HepG2 (cell line): Measurements from ENCODE around the gene RAD54L. TPM values are rescaled to one million over a fixed set of nuclear protein-coding genes. Genes with fewer than 3 reads are reported as not detected.

Source experiments
- CAMTA2 ChIP-seq: sonication (generic); formaldehyde crosslinking; IDR thresholded peaks from 2 replicates; pipeline ENCODE4 v1.4.0; 2020; ENCODE audit warnings: mild to moderate bottlenecking, missing genetic modification reagents, borderline replicate concordance
- CBFB ChIP-seq: sonication (generic); formaldehyde crosslinking; IDR thresholded peaks from 2 replicates; pipeline ENCODE4 v1.4.0; 2020; ENCODE audit warnings: missing genetic modification reagents
- ETV6 ChIP-seq: sonication (generic); formaldehyde crosslinking; conservative IDR thresholded peaks from 2 replicates; pipeline ENCODE4 v1.4.0; 2020; ENCODE audit warnings: missing genetic modification reagents
- SMAD9 ChIP-seq: sonication (generic); formaldehyde crosslinking; IDR thresholded peaks from 2 replicates; pipeline ENCODE4 v1.5.1; 2020; ENCODE audit warnings: mild to moderate bottlenecking, missing genetic modification reagents
- SYNCRIP ChIP-seq: fragments of 200-400 bp; formaldehyde crosslinking; IDR thresholded peaks from 2 replicates; pipeline ENCODE4 v1.6.1; 2018; ENCODE audit warnings: mild to moderate bottlenecking, low read depth, low read length; ENCODE audit not compliant: insufficient read depth
- YEATS4 ChIP-seq: sonication (generic); formaldehyde crosslinking; IDR thresholded peaks from 2 replicates; pipeline ENCODE4 v1.4.0; 2020; ENCODE audit warnings: missing genetic modification reagents, borderline replicate concordance
- ZFAT ChIP-seq: sonication (generic); formaldehyde crosslinking; conservative IDR thresholded peaks from 2 replicates; pipeline ENCODE4 v1.8.1; 2023; ENCODE audit warnings: missing genetic modification reagents, inconsistent platforms
- ZFP62 ChIP-seq: sonication (generic); formaldehyde crosslinking; IDR thresholded peaks from 2 replicates; pipeline ENCODE4 v1.4.0; 2020; ENCODE audit warnings: missing genetic modification reagents
- ZFY ChIP-seq: sonication (generic); formaldehyde crosslinking; IDR thresholded peaks from 2 replicates; pipeline ENCODE4 v1.4.0; 2020; ENCODE audit warnings: missing genetic modification reagents
- ZNF235 ChIP-seq: sonication (generic); formaldehyde crosslinking; IDR thresholded peaks from 2 replicates; pipeline ENCODE4 v1.8.1; 2023; ENCODE audit warnings: mild to moderate bottlenecking, missing genetic modification reagents, borderline replicate concordance
- ZNF251 ChIP-seq: sonication (generic); formaldehyde crosslinking; IDR thresholded peaks from 2 replicates; pipeline ENCODE4 v1.9.0; 2021; ENCODE audit warnings: mild to moderate bottlenecking, missing genetic modification reagents
- ZNF530 ChIP-seq: sonication (generic); formaldehyde crosslinking; IDR thresholded peaks from 2 replicates; pipeline ENCODE4 v1.5.0; 2020; ENCODE audit warnings: low read depth, mild to moderate bottlenecking, missing genetic modification reagents
- ZNF562 ChIP-seq: sonication (generic); formaldehyde crosslinking; IDR thresholded peaks from 2 replicates; pipeline ENCODE4 v1.8.0; 2022; ENCODE audit warnings: missing genetic modification reagents, borderline replicate concordance
- ZNF570 ChIP-seq: sonication (generic); formaldehyde crosslinking; IDR thresholded peaks from 2 replicates; pipeline ENCODE4 v1.4.0; 2020; ENCODE audit warnings: mild to moderate bottlenecking, missing genetic modification reagents, borderline replicate concordance
- ZNF589 ChIP-seq: sonication (generic); formaldehyde crosslinking; conservative IDR thresholded peaks from 2 replicates; pipeline ENCODE4 v1.8.0; 2022; ENCODE audit warnings: mild to moderate bottlenecking, moderate library complexity, missing genetic modification reagents
- ZNF703 ChIP-seq: sonication (generic); formaldehyde crosslinking; IDR thresholded peaks from 2 replicates; pipeline ENCODE4 v1.5.1; 2020; ENCODE audit warnings: missing genetic modification reagents, mild to moderate bottlenecking, moderate library complexity, borderline replicate concordance
- ZNF737 ChIP-seq: sonication (generic); formaldehyde crosslinking; IDR thresholded peaks from 2 replicates; pipeline ENCODE4 v1.5.0; 2020; ENCODE audit warnings: missing genetic modification reagents, mild to moderate bottlenecking, borderline replicate concordance
- ZNF768 ChIP-seq: sonication (generic); formaldehyde crosslinking; IDR thresholded peaks from 2 replicates; pipeline ENCODE4 v1.4.0; 2020; ENCODE audit warnings: missing genetic modification reagents
- ZNF883 ChIP-seq: sonication (generic); formaldehyde crosslinking; IDR thresholded peaks from 2 replicates; pipeline ENCODE4 v1.5.1; 2020; ENCODE audit warnings: mild to moderate bottlenecking, missing genetic modification reagents; ENCODE audit errors: not compliant biosample characterization
- ZSCAN12 ChIP-seq: sonication (generic); formaldehyde crosslinking; IDR thresholded peaks from 2 replicates; pipeline ENCODE4 v1.9.0; 2021; ENCODE audit warnings: mild to moderate bottlenecking, missing genetic modification reagents
- ZZZ3 ChIP-seq: sonication (generic); formaldehyde crosslinking; IDR thresholded peaks from 2 replicates; pipeline ENCODE4 v1.4.0; 2020; ENCODE audit warnings: missing genetic modification reagents, mild to moderate bottlenecking, borderline replicate concordance
- polyA plus RNA-seq, 8 experiments: library from polyadenylated mRNA; depleted of rRNA in 3 of 8; stranded (reverse) in 7 of 8; unstranded in 1 of 8; fragments of >200 nt; fragmentation: Illumina TruSeq in 4 of 8; extraction: Trizol in 4 of 8; gene quantifications; 2 replicates each; pipeline versions ENCODE4 v1.2.1 to v1.2.3, GENCODE V29; 2011 to 2016; ENCODE audit warnings: low read depth in 4 of 8, missing spikeins in 1 of 8, mixed read lengths in 1 of 8; ENCODE audit not compliant: insufficient read depth in 1 of 8
- total RNA-seq, 5 experiments: library from RNA; depleted of rRNA; stranded (reverse); fragments of >200 nt; fragmentation: Illumina TruSeq; extraction: Trizol; gene quantifications; 2 replicates each; pipeline ENCODE4 v1.2.3, GENCODE V29; 2016; ENCODE audit warnings: low read depth in 1 of 5
- TF ChIP-seq, protein P1 (sequence below): sonication (generic); formaldehyde crosslinking; IDR thresholded peaks from 2 replicates; pipeline ENCODE4 v1.8.0; 2022; ENCODE audit warnings: missing genetic modification reagents, mild to moderate bottlenecking, inconsistent platforms, borderline replicate concordance
- TF ChIP-seq, protein P2 (sequence below): IDR thresholded peaks from 2 replicates; pipeline ENCODE4 v1.6.1; 2016; ENCODE audit warnings: low read depth, missing genetic modification reagents, missing compliant biosample characterization
- TF ChIP-seq, protein P3 (sequence below): sonication (generic); formaldehyde crosslinking; IDR thresholded peaks from 2 replicates; pipeline ENCODE4 v1.5.0; 2020; ENCODE audit warnings: missing genetic modification reagents

The RAD54L gene
- total and polyA plus RNA-seq, 2 of the 13 experiments (the other 11 are each of a cell fraction or from before 2014, with no cell fraction given) = 10.2 to 30.0 TPM

DNA sequence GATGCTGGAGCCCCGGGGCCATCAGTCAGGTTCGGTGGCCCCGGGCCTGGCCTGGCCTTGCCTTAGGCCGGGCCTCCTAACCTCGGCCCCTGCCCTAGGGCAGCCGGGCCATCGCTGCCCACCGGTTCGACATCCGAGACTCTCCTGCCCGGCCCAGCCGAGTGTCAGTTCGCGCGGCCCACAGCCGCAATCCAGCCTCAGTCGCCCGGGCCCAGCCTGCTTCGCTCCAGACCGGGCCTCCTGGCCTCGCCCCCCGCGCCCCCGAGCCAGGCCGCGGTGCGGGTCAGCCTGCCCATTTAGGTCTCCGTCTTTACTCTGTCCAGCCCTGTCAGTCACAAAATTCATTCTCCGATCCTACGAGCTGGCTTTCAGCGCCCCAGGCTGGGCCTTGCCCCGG is 55.1 kb downstream of the RAD54L start (continued):
- TF ChIP-seq ZSCAN12 (CRISPR knock-in tag) = peak; percentile 51; the same call in 1 of the 2 replicates
- TF ChIP-seq SYNCRIP = no peak
- TF ChIP-seq ZNF703 = 0 out of 2 replicates have a peak, but pooled peaks have one; percentile 19
- no peak for TF ChIP-seq ZNF251 (CRISPR knock-in tag)
- TF ChIP-seq ZNF883 = peak; percentile 53
- peak; percentile 85; the same call in 1 of the 2 replicates for TF ChIP-seq ZNF235 (CRISPR knock-in tag)
- peak; percentile 70 for TF ChIP-seq ZNF589 (CRISPR knock-in tag)
- 0 out of 2 replicates have a peak, but pooled peaks have one; percentile 3 for TF ChIP-seq SMAD9 (CRISPR knock-in tag)
- peak; percentile 41; the same call in 1 of the 2 replicates for TF ChIP-seq ZFAT (CRISPR knock-in tag)
- TF ChIP-seq CAMTA2 = peak; percentile 38; the same call in 1 of the 2 replicates
- TF ChIP-seq ZFP62 (CRISPR knock-in tag) = no peak
- peak; percentile 60; the same call in 1 of the 2 replicates for TF ChIP-seq ETV6 (CRISPR knock-in tag)
- TF ChIP-seq, protein P1, sequence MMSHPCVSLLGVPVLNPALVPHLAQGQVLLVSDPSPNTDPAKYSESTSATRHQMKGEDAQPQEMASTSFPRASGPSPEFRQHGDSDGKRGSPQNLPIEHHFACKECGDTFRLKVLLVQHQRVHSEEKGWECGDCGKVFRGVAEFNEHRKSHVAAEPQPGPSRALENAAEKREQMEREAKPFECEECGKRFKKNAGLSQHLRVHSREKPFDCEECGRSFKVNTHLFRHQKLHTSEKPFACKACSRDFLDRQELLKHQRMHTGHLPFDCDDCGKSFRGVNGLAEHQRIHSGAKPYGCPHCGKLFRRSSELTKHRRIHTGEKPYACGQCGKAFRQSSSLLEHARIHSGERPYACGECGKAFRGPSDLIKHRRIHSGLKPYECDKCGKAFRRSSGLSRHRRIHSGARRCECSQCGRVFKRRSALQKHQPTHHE = 0 out of 2 replicates have a peak, but pooled peaks have one; percentile 34
- TF ChIP-seq, protein P2, sequence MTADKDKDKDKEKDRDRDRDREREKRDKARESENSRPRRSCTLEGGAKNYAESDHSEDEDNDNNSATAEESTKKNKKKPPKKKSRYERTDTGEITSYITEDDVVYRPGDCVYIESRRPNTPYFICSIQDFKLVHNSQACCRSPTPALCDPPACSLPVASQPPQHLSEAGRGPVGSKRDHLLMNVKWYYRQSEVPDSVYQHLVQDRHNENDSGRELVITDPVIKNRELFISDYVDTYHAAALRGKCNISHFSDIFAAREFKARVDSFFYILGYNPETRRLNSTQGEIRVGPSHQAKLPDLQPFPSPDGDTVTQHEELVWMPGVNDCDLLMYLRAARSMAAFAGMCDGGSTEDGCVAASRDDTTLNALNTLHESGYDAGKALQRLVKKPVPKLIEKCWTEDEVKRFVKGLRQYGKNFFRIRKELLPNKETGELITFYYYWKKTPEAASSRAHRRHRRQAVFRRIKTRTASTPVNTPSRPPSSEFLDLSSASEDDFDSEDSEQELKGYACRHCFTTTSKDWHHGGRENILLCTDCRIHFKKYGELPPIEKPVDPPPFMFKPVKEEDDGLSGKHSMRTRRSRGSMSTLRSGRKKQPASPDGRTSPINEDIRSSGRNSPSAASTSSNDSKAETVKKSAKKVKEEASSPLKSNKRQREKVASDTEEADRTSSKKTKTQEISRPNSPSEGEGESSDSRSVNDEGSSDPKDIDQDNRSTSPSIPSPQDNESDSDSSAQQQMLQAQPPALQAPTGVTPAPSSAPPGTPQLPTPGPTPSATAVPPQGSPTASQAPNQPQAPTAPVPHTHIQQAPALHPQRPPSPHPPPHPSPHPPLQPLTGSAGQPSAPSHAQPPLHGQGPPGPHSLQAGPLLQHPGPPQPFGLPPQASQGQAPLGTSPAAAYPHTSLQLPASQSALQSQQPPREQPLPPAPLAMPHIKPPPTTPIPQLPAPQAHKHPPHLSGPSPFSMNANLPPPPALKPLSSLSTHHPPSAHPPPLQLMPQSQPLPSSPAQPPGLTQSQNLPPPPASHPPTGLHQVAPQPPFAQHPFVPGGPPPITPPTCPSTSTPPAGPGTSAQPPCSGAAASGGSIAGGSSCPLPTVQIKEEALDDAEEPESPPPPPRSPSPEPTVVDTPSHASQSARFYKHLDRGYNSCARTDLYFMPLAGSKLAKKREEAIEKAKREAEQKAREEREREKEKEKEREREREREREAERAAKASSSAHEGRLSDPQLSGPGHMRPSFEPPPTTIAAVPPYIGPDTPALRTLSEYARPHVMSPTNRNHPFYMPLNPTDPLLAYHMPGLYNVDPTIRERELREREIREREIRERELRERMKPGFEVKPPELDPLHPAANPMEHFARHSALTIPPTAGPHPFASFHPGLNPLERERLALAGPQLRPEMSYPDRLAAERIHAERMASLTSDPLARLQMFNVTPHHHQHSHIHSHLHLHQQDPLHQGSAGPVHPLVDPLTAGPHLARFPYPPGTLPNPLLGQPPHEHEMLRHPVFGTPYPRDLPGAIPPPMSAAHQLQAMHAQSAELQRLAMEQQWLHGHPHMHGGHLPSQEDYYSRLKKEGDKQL (CRISPR knock-in tag) = 0 out of 2 replicates have a peak, but pooled peaks have one; percentile 6
- no peak for TF ChIP-seq ZNF562
- TF ChIP-seq CBFB = 0 out of 2 replicates have a peak, but pooled peaks have one; percentile 40
- TF ChIP-seq YEATS4 (CRISPR knock-in tag) = peak; percentile 59; the same call in 1 of the 2 replicates
- peak; percentile 81; the same call in 1 of the 2 replicates for TF ChIP-seq ZNF530
- peak; percentile 95 for TF ChIP-seq ZFY
- TF ChIP-seq, protein P3, sequence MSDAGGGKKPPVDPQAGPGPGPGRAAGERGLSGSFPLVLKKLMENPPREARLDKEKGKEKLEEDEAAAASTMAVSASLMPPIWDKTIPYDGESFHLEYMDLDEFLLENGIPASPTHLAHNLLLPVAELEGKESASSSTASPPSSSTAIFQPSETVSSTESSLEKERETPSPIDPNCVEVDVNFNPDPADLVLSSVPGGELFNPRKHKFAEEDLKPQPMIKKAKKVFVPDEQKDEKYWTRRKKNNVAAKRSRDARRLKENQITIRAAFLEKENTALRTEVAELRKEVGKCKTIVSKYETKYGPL = no peak
- no peak for TF ChIP-seq ZNF570 (CRISPR knock-in tag)
- 0 out of 2 replicates have a peak, but pooled peaks have one; percentile 75 for TF ChIP-seq ZNF737 (CRISPR knock-in tag)
- TF ChIP-seq ZNF768 (CRISPR knock-in tag) = peak; percentile 44; the same call in 1 of the 2 replicates
- peak; percentile 37; the same call in 1 of the 2 replicates for TF ChIP-seq ZZZ3 (CRISPR knock-in tag)
